SKM-1 treated with dmso at 0.1 percent for 144 hours (cell line): Measurements from ENCODE around the gene CCNY.

Experiments
- DNase-seq: peaks from one replicate; lab custom pipeline; 2025; ENCODE audit not compliant: unreplicated experiment; lab: John Stamatoyannopoulos, UW

CCNY gene

GRCh38 chr10:35448687-35449662, 112.7 kb downstream of the CCNY start:
- DNase-seq, result no peak

- no peak for DNase-seq
Measured at GRCh38 chr10:35449944-35450343, 113.6 kb downstream of the CCNY start.

GRCh38 chr10:35451151-35452016, 115.1 kb downstream of the CCNY start:
- peak; percentile 17 for DNase-seq

- no peak for DNase-seq
Measured at GRCh38 chr10:35452171-35452570, 115.9 kb downstream of the CCNY start.

- no peak for DNase-seq
Measured at GRCh38 chr10:35452847-35453246, 116.5 kb downstream of the CCNY start.

- no peak for DNase-seq
Measured at GRCh38 chr10:35453855-35454532, 117.7 kb downstream of the CCNY start.

- no peak for DNase-seq
Measured at GRCh38 chr10:35456153-35456720, 119.9 kb downstream of the CCNY start.

GRCh38 chr10:35456784-35457183, 120.5 kb downstream of the CCNY start:
- no peak for DNase-seq

GRCh38 chr10:35458500-35459448, 122.5 kb downstream of the CCNY start:
- no peak for DNase-seq

GRCh38 chr10:35459449-35459847, 123.1 kb downstream of the CCNY start:
- no peak for DNase-seq

- no peak for DNase-seq
Measured at GRCh38 chr10:35460852-35461460, 124.6 kb downstream of the CCNY start.

- no peak for DNase-seq
Measured at GRCh38 chr10:35462491-35462934, 126.2 kb downstream of the CCNY start.

- DNase-seq, result no peak
Measured at GRCh38 chr10:35463105-35463867, 127.0 kb downstream of the CCNY start.

- DNase-seq, result no peak
Measured at GRCh38 chr10:35463878-35464277, 127.6 kb downstream of the CCNY start.

- no peak for DNase-seq
Measured at GRCh38 chr10:35464825-35465456, 128.6 kb downstream of the CCNY start.

GRCh38 chr10:35465673-35466072, 129.4 kb downstream of the CCNY start:
- DNase-seq, result no peak

- DNase-seq, result no peak
Measured at GRCh38 chr10:35466170-35466569, 129.9 kb downstream of the CCNY start.

- DNase-seq, result no peak
Measured at GRCh38 chr10:35466661-35467060, 130.4 kb downstream of the CCNY start.
